GM12865 (cell line): ENCODE measurements around the gene FAM124B.
"Not testable (repeated sequence)": the region's sequence is repeated elsewhere in the genome, so short reads cannot be mapped to it uniquely, and the experiment has no call there.

Experiments used
- DNase-seq: peaks from one replicate; pipeline ENCODE4 v3.0.0; 2010; ENCODE audit warnings: low read depth
- H3K4me3 ChIP-seq: 2 replicates; pipeline ENCODE4 v1.5.1; 2011; ENCODE audit warnings: mild to moderate bottlenecking, low read depth, low read length, control low read depth
- CTCF ChIP-seq: IDR thresholded peaks from 2 replicates; pipeline ENCODE4 v1.5.1; 2011; ENCODE audit warnings: low read length, control low read depth, low read depth, inconsistent platforms; ENCODE audit not compliant: insufficient read depth; ENCODE audit errors: missing control alignments

The FAM124B gene

DNA sequence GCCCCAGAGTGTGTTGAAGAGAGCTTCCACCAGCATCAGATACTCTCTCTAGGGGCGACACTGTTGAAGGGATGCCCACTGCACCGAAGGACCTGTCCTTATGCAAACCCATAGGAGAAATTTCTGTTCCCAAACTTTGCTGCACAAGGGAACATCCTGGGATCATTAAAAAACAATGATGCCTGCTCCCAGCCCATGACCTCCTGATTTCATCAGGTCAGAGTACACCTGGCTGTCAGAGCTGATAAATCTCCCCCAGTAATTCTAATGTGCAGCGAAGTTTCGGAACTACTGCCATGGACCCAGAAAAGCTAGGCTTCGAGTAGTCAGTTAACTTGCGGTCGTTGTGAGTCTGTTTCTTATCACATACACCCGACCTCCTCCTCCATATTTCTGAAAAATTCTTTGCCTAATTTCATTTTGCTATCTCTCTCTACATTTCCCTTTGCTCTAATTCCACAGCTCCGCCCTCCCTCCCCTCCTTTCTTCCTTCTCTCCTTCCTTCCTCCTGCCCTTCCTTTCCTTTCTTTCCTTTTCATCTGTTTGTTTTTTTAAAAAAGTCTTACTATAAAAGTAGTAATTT, 18.8 kb downstream of the FAM124B start:
- no peak for TF ChIP-seq CTCF
- no peak overlapping the region for H3K4me3 ChIP-seq
- DNase-seq: no peak

- DNase-seq, H3K4me3 ChIP-seq: not testable (repeated sequence)
Observed at GRCh38 chr2:224382280-224382647, 19.6 kb downstream of the FAM124B start.

DNA sequence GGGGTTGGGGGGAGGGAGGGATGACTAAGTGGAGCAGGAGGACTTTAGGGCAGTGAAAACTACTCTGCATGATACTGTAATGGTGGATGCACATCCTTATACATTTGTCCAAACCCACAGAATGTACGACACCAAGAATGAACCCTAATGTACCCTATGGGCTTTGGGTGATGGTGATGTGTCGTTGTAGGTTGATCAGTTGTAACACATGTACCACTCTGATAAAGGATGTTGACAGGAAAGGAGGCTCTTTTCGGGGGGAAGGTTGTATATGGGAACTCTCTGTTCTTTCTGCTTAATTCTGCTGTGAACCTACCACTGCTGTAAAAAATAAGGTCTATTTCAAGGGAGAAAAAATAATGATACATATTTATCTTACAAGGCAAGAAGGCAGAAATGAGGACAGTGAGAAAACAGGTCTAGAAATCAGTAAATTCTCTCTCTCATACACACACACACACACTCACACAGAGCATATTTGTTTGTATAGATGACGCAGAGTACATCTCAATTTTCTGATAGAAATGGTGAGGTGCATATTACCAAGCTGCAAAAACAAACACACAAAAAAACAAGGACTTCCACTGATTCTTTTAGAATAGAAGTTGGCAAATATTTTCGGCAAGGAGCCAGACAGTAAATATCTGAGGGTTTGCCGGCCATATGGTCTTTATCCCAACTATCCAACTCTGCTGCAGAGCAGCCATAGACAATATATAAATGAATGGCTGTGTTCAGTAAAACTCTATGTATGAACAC, 20.2 kb downstream of the FAM124B start:
- no peak for TF ChIP-seq CTCF
- no peak overlapping the region for H3K4me3 ChIP-seq
- no peak for DNase-seq

GRCh38 chr2:224379986-224380385, 21.9 kb downstream of the FAM124B start:
- TF ChIP-seq CTCF: no peak
- no peak overlapping the region for H3K4me3 ChIP-seq
- no peak for DNase-seq

DNA sequence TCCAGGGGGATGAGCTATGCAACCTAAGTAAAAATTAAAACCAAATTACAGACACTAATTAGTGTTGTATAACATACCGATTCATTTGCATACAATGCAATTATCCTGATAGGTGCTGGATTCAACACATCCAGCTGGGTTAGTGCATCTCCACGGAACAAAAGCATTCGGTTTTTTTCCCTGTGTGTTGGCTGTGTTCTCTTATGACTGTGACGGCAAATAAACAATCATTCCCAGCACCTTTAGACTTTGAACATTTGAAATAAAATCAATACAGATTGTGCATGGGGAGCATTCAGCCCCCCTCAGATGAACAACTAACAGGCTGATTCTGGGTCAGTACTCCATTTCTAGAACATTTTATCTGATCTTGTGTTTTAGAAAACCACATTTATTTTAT, 22.7 kb downstream of the FAM124B start:
- no peak for TF ChIP-seq CTCF
- no peak overlapping the region for H3K4me3 ChIP-seq
- no peak for DNase-seq

DNA sequence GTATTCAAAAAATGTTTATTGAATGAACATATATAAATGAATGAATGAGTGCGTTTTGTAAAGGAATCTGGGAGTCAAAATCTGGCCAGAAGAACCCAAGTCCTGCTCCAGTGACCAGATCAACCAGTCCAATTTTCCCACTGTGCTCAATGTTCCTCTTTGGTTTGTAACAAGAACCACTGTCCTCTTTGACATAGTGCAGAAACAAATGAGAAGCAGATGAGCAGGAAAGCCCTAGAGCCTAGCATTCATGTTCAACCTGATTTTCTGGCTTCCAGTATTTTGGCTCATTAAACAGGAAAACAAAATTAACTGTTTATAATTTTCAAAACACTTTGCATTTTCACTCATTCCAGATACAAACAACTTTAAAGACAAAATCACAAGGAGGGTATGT, 23.2 kb downstream of the FAM124B start:
- no peak overlapping the region for H3K4me3 ChIP-seq
- no peak for TF ChIP-seq CTCF
- DNase-seq: no peak

DNA sequence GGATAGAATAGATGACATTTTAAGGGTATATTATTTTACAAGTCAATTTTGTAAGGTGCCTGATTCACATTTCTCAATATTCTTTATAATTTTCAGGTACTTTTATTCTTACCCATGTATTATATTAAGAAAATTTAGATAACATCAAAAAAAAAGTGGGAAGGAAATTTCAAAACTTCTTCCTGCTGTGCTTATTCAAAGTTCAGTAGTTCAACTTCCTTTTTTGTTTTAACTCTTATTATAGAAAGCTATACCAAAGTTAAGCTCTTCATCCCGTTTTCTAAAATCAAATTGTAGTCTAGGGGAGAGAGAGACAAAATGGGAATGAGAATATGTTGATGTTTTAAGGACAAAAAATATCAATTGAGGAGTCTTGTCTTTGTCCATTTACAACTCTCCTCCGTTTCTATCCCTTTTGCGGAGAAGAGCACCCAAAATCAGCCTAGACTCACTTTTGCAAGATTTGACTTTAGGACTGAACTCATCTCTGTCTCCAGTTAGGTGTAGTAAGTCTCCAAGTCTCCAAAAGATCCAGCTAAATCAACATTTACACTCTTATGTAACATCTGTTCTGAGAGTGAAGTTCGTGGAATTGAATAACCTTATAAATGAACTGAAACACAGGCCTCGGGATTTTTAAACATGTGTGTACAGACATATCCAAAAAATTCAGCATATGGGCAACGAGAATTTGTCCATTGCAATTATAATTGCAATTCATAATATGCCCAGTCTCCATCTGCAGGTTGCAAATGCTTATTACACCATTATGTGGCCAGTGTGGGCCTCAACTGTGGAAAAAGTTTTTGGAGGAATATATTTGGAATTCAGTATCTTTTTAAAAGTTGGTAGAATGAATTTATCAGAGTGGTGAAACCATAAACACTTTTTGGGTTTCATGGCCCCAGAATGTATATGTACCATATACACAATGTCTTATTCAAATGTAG, 23.9 kb downstream of the FAM124B start:
- no peak for DNase-seq
- TF ChIP-seq CTCF: no peak
- no peak overlapping the region for H3K4me3 ChIP-seq
